IPS-11a (cell line): ENCODE results near the gene TOR1AIP1.
"Not testable (repeated sequence)": the region's sequence is repeated elsewhere in the genome, so short reads cannot be mapped to it uniquely, and the experiment has no call there.

Experiments used
- H3K4me3 ChIP-seq: one replicate; pipeline ENCODE4 v1.5.1; 2013; ENCODE audit warnings: low read depth, low read length, control low read depth

Gene TOR1AIP1, protein sequence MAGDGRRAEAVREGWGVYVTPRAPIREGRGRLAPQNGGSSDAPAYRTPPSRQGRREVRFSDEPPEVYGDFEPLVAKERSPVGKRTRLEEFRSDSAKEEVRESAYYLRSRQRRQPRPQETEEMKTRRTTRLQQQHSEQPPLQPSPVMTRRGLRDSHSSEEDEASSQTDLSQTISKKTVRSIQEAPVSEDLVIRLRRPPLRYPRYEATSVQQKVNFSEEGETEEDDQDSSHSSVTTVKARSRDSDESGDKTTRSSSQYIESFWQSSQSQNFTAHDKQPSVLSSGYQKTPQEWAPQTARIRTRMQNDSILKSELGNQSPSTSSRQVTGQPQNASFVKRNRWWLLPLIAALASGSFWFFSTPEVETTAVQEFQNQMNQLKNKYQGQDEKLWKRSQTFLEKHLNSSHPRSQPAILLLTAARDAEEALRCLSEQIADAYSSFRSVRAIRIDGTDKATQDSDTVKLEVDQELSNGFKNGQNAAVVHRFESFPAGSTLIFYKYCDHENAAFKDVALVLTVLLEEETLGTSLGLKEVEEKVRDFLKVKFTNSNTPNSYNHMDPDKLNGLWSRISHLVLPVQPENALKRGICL

DNA sequence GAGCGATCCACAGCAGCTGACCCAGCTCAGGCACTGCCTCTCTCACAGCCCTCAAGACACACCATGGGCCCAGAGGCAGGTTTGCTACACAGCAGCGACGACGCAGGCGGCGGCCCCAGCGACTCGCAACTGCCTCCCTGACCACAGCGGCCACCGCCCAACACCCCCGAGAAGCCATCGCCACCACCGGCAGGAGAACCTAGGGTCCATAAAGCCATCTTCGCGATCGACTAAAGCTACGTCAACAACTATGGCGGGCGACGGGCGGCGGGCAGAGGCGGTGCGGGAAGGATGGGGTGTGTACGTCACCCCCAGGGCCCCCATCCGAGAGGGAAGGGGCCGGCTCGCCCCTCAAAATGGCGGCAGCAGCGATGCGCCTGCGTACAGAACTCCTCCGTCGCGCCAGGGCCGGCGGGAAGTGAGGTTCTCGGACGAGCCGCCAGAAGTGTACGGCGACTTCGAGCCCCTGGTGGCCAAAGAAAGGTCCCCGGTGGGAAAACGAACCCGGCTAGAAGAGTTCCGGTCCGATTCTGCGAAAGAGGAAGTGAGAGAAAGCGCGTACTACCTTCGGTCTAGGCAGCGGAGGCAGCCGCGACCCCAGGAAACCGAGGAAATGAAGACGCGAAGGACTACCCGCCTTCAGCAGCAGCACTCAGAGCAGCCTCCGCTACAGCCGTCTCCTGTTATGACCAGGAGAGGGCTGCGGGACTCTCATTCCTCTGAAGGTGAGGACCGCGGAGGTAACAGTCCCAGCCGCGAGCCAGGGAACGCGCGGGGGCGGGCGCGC lies at the start of gene TOR1AIP1:
TOR1AIP1 (plus strand) TSS at position 33 of the 787 bp plus-strand sequence; CDS start at position 251, 218 bp downstream.
- H3K4me3 ChIP-seq: peak within 1 kb of the TSS; percentile 92

DNA sequence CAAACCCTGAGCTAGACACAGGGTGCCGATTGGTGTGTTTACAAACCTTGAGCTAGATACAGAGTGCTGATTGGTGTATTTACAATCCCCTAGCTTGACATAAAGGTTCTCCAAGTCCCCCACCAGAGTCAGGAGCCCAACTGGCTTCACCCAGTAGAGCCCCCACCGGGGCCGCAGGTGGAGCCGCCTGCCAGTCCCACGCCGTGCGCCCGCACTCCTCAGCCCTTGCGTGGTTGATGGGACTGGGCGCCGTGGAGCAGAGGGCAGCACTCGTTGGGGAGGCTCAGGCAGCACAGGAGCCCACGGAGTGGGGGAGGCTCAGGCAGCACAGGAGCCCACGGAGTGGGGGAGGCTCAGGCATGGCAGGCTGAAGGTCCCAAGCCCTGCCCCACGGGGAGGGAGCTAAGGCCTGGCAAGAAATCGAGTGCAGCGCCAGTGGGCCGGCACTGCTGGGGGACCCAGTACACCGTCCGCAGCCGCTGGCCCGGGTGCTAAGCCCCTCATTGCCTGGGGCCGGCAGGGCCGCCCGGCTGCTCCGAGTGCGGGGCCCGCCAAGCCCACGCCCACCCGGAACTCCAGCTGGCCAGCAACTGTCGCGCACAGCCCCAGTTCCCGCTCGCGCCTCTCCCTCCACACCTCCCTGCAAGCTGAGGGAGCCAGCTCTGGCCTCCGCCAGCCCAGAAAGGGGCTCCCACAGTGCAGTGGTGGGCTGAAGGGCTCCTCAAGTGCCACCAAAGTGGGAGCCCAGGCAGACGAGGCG lies 45.2 kb upstream of the TOR1AIP1 start:
- not testable (repeated sequence) for H3K4me3 ChIP-seq

DNA sequence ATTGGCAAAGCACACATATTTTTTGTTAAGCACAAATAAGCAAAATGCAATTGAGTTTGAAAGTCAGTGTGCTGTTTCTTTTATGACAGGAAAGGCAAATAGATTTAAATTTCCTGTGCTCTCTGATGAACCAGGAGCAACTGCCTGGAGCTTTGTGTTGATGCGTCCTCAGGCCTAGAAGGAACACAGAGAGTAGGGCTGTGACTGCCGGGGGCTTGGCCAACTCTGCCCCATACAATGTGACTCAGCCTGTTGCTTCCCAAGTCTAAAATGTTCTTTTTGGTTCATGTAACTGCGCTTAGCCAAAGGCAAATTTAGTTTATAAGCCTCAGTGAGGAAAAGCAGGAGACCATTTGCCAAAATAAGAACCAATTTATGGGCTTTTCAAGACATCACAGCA lies 42.0 kb upstream of the TOR1AIP1 start:
- no peak overlapping the region for H3K4me3 ChIP-seq

DNA sequence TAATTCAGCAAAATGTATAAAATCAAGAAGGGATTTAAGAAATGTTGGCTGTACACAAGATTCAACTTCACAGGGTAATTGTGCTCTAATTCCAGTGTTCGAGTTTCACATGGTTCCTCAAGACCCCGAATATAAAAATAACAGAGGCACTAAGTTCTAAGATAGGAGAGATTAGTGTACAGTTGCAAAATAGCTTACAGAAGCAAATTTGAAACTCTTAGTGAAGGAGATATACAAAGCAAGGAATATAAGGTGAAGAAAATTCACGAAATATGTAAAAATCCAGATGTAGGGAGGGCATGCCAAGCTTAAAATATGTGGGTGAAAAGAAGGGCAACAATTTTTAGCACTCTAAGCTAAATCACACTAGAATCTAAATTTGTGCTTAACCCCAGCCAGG lies 33.9 kb upstream of the TOR1AIP1 start:
- no peak overlapping the region for H3K4me3 ChIP-seq

DNA sequence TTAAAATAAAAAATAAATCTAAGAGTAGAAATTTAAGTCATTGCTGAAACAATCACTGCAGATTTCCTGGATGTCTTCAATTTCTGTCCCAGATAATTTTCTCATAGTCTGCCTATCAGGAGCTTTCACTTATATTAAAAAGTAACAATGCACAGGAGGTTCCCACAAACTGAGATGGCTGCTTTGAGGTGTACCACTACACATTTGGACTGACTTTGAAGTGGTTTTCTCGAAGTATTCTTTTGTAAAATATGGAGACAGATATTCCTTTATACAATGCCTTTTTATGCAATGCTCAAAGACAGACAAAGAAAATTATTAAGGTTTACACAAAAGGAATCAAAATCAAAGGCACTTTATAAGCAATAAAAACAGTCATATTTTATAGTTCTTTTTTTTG lies 29.0 kb upstream of the TOR1AIP1 start:
- no peak overlapping the region for H3K4me3 ChIP-seq

DNA sequence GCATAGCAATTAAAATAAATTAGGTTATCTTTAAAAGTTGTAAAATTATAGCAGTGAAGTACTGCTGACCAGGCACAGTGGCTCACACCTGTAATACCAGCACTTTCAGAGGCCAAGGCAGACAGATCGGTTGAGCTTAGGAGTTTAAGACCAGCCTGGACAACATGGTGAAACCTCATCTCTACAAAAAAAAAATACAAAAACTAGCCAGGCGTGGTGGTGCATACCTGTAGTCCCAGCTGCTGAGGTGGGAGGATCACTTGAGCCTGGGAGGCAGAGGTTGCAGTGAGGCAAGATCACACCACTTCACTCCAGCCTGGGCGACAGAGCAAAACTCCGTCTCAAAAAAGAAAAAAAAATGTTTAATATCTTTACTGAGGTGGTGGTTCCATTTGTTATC lies 26.3 kb upstream of the TOR1AIP1 start:
- not testable (repeated sequence) for H3K4me3 ChIP-seq

DNA sequence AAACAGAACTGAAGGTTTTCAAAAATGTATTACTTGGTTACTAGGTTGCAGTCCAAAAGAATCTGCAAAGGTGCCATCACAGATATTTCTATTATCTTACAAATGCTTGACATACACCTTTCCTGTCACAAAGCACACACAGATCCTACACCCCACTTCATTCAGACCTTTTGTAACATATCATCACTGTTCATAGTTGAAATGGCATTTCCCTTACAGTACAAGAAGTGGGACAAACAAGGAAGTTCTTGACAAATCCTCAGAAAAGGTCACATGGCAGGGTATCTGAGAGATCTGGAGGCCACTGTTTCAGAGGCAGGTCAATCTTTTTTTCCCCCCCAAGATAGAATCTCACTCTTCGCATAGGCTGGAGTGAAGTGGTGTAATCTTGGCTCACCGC lies 25.8 kb upstream of the TOR1AIP1 start:
- H3K4me3 ChIP-seq: no peak overlapping the region

DNA sequence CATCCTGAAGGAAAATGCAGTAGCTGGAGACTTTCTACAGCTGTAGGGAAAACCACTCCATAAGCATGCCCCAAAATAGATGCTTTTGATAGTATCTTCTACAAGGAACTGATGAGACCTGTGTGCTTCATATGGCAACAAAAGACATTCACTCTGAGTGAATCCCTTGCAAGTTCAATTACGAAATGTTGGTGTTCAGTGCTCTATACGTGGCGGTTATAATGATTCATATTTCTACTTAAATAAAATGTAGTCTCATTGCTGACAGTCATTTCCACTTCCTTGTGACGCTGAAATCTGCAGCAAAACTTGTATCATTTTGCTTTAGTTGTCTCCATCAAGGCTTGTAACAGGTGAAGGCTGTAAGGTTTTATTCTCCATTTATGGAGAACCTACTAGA lies 25.1 kb upstream of the TOR1AIP1 start:
- no peak overlapping the region for H3K4me3 ChIP-seq

DNA sequence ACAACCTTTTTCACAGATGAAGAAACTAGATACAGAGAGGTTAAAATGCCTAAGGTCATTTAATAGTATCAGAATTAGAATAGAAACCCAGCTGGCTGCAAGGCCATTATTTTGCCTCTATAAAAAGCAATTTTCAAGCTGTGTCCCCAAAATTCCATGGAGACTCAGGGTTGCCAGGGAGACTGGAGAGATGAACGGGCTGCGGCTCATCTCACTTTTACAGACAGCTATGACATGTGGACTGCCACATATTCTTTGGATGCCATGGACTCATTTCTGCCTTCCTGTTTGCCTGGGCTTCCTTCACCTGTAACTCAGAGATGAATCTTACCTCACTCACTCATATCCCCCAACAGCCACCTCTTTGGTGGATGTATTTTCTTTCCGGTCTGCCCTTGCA lies 21.4 kb upstream of the TOR1AIP1 start:
- no peak overlapping the region for H3K4me3 ChIP-seq

DNA sequence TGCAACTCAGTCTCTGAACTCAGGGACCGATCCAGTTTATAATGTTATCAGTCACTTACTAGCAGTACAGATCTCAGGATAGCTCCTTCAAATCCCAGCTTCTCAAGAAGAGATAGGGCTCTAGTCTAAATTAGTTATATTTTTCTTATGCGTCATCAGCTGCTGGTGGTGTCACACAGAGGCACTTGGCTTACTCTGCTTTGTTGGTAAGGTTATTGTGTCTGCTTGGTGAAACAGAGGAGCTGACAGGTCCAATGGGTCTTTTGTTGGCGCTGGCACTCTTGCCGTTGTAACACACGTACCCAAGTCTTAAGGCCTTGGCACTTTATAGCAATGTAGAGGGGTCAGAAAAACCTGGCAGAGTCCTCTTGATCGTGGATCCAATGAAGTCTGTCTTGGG lies 16.7 kb upstream of the TOR1AIP1 start:
- H3K4me3 ChIP-seq: no peak overlapping the region

DNA sequence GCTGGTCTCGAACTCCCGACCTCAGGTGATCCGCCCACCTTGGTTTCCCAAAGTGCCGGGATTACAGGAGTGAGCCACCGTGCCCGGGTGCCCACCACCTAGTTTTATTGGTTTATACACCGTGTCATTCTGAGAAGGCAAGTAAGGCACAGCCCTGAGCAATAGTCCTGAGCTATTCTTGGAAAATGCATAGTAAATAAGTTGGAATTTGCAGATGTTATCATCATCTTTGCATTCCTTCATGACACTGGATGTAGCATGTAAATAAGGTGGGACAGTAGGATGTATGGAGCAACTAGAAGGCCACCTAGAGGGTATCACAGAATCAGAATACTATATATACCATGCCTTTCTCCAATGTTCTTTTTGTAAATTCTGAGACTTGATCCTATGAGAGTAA lies 15.5 kb upstream of the TOR1AIP1 start:
- H3K4me3 ChIP-seq: no peak overlapping the region

DNA sequence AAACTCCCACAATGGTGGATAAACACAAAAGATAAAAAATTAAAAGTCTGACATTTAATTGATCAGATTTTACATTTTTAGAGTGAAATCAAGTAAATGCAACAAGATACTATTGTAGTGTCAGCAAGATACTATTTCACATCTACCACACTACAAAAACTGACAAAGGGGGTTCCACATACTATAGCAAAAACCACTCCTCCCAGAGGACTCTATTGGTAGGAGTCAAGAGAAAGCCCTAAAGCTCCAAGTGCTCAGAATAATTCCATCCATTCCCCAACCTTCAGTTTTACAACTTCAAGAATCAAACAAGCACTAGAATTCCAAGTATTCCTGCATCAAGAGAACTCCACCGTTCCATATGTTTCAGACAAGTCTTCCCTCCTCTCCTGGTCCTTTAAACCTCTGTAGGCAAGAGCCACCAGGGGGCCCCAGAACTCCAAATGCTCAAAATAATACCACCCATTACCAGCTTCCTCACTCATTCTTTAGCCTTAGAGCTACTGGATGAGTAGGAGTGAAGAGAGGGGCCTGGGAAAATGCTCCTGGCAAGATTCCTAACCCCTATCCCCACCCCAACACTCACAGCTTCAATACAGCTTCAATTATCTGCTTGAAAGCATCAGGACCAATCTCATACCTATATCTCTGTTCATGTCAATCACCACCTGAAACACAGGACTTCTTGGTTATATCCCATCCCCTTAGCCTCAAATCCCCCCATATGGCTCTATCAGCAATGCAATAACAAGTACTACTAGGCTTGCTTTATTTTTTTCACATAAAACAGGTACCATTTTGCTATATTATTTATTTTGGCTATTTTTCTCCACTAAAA lies 14.4 kb upstream of the TOR1AIP1 start:
- no peak overlapping the region for H3K4me3 ChIP-seq

DNA sequence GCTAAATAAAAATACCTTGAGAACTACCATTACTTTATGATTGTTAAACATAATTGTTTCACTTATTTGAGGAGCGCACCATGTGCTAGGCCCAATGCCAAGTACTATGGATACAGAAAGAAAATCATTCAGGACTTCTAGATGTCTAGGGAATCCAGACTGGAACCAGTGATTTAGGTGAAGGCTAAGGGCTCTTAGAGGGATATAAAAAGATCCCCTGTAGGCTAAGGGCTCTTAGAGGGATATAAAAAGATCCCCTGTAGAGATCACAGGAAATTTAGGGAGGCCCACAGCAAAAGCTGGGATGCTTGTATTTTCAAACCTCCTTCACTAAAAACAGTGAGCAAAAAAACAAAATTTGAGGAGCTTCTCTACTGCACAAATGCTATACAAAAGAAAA lies 11.2 kb upstream of the TOR1AIP1 start:
- H3K4me3 ChIP-seq: no peak overlapping the region

DNA sequence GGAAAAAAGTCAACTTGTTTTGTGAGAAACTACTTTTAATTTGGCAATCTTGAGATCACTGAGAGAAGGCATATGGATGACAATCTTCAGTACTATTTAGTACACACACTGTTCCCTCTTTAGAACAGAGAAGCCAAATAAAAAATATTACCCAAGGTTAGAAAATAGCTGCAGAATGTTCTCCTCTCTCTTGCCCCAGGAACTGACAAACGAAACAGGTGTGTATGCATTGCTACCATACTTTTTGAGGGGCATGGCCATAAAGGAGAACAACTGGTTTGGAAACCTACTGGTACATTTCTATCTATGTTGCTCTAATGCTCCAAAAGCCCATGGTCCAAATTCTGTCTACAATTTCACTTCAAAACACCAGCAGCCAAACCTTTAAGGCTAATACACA lies 10.1 kb upstream of the TOR1AIP1 start:
- no peak overlapping the region for H3K4me3 ChIP-seq

DNA sequence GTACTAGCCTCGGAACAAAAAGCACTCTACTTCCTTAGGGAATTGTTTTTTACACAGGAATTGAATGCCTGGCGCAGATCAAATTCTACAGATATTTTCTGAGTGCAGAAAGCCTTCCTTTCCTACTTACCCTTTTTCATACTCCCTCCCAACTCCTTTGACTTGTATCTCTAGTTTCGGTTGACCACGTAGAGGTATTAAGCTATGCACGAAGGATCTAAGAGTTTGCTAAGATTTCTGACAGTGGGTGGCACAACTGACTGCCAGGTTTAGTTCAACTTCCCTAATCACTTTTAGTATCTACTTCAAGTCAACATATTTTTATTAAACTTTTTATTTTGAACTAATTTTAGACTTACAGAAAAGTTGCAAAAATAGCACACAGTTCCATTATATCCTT lies 9.5 kb upstream of the TOR1AIP1 start:
- no peak overlapping the region for H3K4me3 ChIP-seq

DNA sequence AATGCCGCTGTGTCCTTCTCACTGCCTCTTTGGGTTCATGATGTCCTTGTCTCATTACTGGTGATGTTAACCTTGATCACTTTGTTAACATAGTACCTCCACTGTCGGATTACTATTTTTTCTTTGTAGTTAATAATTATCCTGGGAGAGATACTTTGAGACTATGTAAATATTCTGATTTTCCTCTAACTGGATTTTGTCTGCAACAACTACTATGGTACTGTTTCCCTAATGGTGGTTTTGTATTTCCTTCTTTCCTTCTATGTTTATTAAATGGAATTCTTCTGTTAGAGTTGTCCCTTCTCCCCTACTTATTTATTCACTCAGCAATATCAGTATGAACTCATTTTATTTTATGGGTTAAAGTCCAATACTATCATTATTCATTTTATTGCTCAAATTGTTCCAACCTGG lies 8.6 kb upstream of the TOR1AIP1 start:
- H3K4me3 ChIP-seq: no peak overlapping the region

DNA sequence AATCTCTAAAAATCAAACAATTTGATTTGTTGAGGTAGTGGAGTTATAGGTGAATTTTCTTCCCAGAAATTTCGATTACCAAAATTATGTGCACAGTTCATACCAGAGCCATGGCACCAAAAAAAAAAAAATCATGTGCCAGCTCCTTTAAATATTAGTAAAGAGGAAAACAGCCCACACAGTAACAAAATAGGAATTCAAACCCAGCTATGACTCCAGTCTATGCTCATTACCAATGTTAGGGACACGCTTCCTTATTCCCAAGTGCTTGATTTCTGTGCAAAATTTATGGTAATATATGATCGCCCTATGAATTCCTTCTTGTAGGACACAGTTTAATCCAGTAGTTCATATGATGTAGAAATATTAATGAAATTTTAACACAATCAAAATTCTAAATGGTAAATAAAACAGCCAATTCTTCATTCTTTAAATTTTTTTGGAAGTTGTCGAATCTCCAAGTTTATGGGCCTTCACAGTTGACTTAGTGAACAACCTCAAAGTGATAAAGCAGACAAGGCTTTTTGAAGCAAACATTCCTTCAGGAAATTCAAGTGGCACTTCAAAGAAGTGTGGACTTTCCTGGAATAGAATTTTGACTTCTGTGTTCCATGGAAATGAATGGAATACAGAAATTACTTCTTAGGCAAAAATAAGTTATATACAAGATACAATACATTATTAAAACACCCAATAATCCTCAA lies 6.3 kb upstream of the TOR1AIP1 start:
- no peak overlapping the region for H3K4me3 ChIP-seq

DNA sequence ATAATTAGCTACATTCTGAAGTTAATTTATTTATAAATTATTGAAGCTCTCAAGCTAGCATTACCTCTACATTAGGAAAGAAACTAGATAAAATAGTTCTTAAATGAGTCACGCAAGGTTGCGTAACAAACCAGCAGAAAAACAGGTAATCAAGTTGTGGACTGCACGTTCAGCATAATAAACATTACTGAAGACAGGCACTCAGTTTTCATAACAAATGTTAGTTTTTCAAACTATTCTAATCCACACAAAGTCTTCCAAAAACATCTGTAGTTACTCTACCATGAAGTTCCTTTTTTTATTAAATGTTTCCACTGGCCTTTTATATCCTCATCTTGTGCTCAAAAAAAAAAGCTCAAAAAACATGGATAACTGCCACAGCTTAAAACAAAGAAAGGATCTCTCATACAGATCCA lies 5.8 kb upstream of the TOR1AIP1 start:
- H3K4me3 ChIP-seq: peak overlapping the region; percentile 90

DNA sequence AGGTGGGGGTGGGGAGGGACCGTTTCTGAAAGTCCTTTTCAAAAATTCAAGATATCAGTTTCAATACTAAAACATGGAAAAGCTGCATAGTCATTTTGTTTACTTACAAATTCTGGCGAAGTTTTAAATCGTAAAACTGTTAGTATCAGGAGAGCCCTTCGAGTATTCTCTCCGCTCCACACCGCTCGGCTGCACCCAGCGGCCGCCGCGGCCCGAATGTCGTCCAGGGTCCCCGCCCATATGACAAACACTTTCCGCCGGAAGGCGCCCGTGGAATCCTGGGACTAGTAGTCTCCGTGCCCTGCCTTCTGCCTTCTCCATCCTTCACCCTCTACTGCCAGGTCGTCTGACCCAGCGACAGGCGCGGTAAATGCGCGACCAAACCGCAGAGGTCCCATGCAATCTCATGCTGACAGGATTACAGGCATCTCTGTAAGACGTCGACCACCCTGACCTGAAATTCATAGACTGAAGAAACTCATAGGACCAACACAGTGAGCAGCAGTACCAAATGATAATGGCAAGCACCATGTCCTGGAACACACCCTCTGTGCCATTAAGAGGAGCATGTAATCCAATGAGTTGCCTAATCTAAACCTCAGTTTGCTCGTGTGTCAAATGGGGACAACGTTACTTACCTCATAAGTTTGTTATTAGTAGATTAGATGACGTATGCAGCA lies 4.4 kb upstream of the TOR1AIP1 start, which contains the start of gene TOR1AIP2:
TOR1AIP2 (minus strand) TSS at position 218 of the 680 bp plus-strand sequence. CDS start 25,138 bp downstream, outside the sequence.
- H3K4me3 ChIP-seq: peak within 1 kb of the TSS; percentile 90
